Endothelial cell of umbilical vein (primary cell): ENCODE results near the gene ATXN7L1.

Experiments used
- FOS ChIP-seq: IDR thresholded peaks from 2 replicates; pipeline ENCODE4 v1.6.1; 2011; ENCODE audit warnings: mild to moderate bottlenecking, low read length, moderate library complexity, borderline replicate concordance; ENCODE audit not compliant: insufficient read depth
- GATA2 ChIP-seq: IDR thresholded peaks from 2 replicates; pipeline ENCODE4 v1.7.0; 2011; ENCODE audit warnings: low read depth, mild to moderate bottlenecking, moderate library complexity, mixed read lengths, low read length; ENCODE audit not compliant: insufficient read length, insufficient read depth
- POLR2A ChIP-seq: IDR thresholded peaks from 2 replicates; pipeline ENCODE4 v1.6.1; 2012; ENCODE audit warnings: low read depth, mild to moderate bottlenecking, control low read depth, low read length
- TF ChIP-seq, protein P1 (sequence below), 2 donors: IDR thresholded peaks; 1 replicate in 1 of 2; 2 replicates in 1 of 2; pipeline ENCODE4 v1.5.1; 2011; ENCODE audit warnings: low read length in 2 of 2, mild to moderate bottlenecking in 2 of 2, moderate library complexity in 2 of 2, control low read depth in 1 of 2, inconsistent platforms in 1 of 2, low read depth in 1 of 2; ENCODE audit not compliant: insufficient read depth in 1 of 2; ENCODE audit errors: extremely low read depth in 1 of 2

DNA sequence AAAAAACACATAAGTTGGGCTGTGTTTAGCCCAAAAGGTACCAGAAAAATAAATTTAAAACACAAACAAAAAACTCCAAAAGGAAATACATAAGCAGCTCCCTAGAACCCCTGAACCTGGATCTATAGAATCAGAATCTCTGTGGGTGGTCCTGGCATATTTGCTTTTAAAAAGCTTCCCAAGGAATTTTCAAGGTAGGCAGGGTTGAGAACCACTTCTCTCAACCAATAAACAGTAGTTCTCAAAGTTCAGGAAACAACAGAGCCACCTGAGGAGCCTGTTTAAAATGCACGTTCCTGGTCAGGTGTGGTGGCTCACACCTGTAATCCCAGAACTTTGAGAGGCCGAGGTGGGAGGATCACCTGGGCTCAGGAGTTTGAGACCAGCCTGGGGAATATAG is 12.5 kb downstream of the ATXN7L1 start:
- TF ChIP-seq, protein P1, sequence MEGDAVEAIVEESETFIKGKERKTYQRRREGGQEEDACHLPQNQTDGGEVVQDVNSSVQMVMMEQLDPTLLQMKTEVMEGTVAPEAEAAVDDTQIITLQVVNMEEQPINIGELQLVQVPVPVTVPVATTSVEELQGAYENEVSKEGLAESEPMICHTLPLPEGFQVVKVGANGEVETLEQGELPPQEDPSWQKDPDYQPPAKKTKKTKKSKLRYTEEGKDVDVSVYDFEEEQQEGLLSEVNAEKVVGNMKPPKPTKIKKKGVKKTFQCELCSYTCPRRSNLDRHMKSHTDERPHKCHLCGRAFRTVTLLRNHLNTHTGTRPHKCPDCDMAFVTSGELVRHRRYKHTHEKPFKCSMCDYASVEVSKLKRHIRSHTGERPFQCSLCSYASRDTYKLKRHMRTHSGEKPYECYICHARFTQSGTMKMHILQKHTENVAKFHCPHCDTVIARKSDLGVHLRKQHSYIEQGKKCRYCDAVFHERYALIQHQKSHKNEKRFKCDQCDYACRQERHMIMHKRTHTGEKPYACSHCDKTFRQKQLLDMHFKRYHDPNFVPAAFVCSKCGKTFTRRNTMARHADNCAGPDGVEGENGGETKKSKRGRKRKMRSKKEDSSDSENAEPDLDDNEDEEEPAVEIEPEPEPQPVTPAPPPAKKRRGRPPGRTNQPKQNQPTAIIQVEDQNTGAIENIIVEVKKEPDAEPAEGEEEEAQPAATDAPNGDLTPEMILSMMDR (IDR thresholded peaks at IDR 0.05; ENCODE audit: extremely low read depth in 1 of 2, insufficient read depth in 1 of 2, low read depth in 1 of 2, low read length in 2 of 2) = no peak
- TF ChIP-seq GATA2 (no peak), POLR2A (no peak), FOS (no peak)
